ENCODE results near the gene B3GNT7.

DNA sequence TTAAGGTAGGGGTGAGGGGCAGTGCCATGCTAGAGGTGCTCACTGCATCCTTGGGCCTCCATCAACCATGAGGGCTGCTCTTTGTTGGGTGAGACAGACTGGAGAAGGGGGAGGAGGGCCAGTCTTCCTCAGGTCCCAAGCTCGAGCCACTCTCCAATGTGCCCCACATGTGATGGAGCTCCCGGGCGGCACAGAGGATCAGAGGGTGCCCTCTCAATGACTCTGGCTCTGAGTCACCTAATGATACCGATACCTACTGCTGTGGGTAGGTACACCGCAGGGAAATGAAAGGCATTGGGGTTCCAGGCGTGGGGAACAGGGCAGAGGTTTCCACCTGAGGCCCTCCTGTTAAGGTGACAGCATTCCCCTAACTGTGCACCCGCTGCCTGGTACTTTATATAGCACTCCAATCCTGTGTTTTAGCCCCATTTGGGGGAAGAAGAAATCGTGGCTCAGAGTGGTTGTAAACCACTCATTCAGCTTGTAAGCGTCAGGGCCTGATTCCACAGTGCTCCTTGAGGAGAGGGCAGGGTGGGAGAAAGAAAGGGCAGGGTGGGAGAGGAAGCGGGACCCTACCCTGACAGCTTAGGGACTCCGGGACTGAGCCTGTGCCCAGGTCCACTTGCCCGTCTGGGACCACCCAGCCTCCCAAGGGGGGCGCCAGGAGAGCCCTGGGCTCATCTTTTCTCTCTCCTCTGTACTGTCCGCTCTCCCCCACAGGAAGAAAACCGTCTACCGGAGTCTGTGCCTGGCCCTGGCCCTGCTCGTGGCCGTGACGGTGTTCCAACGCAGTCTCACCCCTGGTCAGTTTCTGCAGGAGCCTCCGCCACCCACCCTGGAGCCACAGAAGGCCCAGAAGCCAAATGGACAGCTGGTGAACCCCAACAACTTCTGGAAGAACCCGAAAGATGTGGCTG is 1.8 kb downstream of the B3GNT7 start:
- TF ChIP-seq, protein P1, sequence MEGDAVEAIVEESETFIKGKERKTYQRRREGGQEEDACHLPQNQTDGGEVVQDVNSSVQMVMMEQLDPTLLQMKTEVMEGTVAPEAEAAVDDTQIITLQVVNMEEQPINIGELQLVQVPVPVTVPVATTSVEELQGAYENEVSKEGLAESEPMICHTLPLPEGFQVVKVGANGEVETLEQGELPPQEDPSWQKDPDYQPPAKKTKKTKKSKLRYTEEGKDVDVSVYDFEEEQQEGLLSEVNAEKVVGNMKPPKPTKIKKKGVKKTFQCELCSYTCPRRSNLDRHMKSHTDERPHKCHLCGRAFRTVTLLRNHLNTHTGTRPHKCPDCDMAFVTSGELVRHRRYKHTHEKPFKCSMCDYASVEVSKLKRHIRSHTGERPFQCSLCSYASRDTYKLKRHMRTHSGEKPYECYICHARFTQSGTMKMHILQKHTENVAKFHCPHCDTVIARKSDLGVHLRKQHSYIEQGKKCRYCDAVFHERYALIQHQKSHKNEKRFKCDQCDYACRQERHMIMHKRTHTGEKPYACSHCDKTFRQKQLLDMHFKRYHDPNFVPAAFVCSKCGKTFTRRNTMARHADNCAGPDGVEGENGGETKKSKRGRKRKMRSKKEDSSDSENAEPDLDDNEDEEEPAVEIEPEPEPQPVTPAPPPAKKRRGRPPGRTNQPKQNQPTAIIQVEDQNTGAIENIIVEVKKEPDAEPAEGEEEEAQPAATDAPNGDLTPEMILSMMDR (conservative IDR thresholded peaks at IDR 0.05; ENCODE audit: low read depth in 2 of 2): no peak
- TF ChIP-seq, protein P2, sequence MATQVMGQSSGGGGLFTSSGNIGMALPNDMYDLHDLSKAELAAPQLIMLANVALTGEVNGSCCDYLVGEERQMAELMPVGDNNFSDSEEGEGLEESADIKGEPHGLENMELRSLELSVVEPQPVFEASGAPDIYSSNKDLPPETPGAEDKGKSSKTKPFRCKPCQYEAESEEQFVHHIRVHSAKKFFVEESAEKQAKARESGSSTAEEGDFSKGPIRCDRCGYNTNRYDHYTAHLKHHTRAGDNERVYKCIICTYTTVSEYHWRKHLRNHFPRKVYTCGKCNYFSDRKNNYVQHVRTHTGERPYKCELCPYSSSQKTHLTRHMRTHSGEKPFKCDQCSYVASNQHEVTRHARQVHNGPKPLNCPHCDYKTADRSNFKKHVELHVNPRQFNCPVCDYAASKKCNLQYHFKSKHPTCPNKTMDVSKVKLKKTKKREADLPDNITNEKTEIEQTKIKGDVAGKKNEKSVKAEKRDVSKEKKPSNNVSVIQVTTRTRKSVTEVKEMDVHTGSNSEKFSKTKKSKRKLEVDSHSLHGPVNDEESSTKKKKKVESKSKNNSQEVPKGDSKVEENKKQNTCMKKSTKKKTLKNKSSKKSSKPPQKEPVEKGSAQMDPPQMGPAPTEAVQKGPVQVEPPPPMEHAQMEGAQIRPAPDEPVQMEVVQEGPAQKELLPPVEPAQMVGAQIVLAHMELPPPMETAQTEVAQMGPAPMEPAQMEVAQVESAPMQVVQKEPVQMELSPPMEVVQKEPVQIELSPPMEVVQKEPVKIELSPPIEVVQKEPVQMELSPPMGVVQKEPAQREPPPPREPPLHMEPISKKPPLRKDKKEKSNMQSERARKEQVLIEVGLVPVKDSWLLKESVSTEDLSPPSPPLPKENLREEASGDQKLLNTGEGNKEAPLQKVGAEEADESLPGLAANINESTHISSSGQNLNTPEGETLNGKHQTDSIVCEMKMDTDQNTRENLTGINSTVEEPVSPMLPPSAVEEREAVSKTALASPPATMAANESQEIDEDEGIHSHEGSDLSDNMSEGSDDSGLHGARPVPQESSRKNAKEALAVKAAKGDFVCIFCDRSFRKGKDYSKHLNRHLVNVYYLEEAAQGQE (IDR thresholded peaks at IDR 0.05; ENCODE audit: unreplicated experiment): no peak
- no peak for TF ChIP-seq POLR2AphosphoS5 (IDR thresholded peaks at IDR 0.05; ENCODE audit: low read depth)
- no peak for TF ChIP-seq EZH2 (IDR thresholded peaks at IDR 0.05; ENCODE audit: low read depth, unreplicated experiment)
- no peak for TF ChIP-seq JUNB (IDR thresholded peaks at IDR 0.05; ENCODE audit: unreplicated experiment)
- no peak for TF ChIP-seq CREB1 (CRISPR knock-in tag; IDR thresholded peaks at IDR 0.05; ENCODE audit: low read depth)
- no peak for TF ChIP-seq ZNF331 (CRISPR knock-in tag; IDR thresholded peaks at IDR 0.05; ENCODE audit: low read depth)
- TF ChIP-seq NANOG (IDR thresholded peaks at IDR 0.05; ENCODE audit: borderline replicate concordance): no peak
- no peak for TF ChIP-seq EZH2phosphoT487 (IDR thresholded peaks at IDR 0.05; ENCODE audit: unreplicated experiment)
- TF ChIP-seq STAT1 (IDR thresholded peaks at IDR 0.05; ENCODE audit: unreplicated experiment): no peak
- TF ChIP-seq, protein P3, sequence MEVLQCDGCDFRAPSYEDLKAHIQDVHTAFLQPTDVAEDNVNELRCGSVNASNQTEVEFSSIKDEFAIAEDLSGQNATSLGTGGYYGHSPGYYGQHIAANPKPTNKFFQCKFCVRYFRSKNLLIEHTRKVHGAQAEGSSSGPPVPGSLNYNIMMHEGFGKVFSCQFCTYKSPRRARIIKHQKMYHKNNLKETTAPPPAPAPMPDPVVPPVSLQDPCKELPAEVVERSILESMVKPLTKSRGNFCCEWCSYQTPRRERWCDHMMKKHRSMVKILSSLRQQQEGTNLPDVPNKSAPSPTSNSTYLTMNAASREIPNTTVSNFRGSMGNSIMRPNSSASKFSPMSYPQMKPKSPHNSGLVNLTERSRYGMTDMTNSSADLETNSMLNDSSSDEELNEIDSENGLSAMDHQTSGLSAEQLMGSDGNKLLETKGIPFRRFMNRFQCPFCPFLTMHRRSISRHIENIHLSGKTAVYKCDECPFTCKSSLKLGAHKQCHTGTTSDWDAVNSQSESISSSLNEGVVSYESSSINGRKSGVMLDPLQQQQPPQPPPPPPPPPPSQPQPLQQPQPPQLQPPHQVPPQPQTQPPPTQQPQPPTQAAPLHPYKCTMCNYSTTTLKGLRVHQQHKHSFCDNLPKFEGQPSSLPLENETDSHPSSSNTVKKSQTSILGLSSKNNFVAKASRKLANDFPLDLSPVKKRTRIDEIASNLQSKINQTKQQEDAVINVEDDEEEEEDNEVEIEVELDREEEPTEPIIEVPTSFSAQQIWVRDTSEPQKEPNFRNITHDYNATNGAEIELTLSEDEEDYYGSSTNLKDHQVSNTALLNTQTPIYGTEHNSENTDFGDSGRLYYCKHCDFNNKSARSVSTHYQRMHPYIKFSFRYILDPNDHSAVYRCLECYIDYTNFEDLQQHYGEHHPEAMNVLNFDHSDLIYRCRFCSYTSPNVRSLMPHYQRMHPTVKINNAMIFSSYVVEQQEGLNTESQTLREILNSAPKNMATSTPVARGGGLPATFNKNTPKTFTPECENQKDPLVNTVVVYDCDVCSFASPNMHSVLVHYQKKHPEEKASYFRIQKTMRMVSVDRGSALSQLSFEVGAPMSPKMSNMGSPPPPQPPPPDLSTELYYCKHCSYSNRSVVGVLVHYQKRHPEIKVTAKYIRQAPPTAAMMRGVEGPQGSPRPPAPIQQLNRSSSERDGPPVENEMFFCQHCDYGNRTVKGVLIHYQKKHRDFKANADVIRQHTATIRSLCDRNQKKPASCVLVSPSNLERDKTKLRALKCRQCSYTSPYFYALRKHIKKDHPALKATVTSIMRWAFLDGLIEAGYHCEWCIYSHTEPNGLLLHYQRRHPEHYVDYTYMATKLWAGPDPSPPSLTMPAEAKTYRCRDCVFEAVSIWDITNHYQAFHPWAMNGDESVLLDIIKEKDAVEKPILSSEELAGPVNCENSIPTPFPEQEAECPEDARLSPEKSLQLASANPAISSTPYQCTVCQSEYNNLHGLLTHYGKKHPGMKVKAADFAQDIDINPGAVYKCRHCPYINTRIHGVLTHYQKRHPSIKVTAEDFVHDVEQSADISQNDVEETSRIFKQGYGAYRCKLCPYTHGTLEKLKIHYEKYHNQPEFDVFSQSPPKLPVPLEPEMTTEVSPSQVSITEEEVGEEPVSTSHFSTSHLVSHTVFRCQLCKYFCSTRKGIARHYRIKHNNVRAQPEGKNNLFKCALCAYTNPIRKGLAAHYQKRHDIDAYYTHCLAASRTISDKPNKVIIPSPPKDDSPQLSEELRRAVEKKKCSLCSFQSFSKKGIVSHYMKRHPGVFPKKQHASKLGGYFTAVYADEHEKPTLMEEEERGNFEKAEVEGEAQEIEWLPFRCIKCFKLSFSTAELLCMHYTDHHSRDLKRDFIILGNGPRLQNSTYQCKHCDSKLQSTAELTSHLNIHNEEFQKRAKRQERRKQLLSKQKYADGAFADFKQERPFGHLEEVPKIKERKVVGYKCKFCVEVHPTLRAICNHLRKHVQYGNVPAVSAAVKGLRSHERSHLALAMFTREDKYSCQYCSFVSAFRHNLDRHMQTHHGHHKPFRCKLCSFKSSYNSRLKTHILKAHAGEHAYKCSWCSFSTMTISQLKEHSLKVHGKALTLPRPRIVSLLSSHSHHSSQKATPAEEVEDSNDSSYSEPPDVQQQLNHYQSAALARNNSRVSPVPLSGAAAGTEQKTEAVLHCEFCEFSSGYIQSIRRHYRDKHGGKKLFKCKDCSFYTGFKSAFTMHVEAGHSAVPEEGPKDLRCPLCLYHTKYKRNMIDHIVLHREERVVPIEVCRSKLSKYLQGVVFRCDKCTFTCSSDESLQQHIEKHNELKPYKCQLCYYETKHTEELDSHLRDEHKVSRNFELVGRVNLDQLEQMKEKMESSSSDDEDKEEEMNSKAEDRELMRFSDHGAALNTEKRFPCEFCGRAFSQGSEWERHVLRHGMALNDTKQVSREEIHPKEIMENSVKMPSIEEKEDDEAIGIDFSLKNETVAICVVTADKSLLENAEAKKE (CRISPR knock-in tag; IDR thresholded peaks at IDR 0.05): no peak
- TF ChIP-seq, protein P4, sequence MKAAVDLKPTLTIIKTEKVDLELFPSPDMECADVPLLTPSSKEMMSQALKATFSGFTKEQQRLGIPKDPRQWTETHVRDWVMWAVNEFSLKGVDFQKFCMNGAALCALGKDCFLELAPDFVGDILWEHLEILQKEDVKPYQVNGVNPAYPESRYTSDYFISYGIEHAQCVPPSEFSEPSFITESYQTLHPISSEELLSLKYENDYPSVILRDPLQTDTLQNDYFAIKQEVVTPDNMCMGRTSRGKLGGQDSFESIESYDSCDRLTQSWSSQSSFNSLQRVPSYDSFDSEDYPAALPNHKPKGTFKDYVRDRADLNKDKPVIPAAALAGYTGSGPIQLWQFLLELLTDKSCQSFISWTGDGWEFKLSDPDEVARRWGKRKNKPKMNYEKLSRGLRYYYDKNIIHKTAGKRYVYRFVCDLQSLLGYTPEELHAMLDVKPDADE (IDR thresholded peaks at IDR 0.05): no peak
